ENCODE data around the gene HACE1.

DNA sequence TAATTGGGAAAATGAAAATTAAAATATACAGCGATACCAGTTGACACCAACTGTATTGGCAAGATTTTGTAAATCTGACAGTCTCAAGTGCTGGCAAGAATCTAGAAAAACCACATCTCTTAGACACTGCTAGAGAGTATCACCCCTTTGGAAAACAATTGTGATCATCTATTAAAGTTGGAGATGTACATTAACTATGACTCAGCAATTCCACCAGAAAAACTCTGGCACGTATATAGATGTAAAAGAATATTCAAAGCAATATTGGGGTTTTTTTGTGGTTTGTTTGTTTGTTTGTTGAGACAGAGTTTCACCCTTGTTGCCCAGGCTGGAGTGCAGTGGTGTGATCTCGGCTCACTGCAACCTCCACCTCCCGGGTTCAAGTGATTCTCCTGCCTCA lies 142.9 kb downstream of the HACE1 start:
- TF ChIP-seq, protein P1, sequence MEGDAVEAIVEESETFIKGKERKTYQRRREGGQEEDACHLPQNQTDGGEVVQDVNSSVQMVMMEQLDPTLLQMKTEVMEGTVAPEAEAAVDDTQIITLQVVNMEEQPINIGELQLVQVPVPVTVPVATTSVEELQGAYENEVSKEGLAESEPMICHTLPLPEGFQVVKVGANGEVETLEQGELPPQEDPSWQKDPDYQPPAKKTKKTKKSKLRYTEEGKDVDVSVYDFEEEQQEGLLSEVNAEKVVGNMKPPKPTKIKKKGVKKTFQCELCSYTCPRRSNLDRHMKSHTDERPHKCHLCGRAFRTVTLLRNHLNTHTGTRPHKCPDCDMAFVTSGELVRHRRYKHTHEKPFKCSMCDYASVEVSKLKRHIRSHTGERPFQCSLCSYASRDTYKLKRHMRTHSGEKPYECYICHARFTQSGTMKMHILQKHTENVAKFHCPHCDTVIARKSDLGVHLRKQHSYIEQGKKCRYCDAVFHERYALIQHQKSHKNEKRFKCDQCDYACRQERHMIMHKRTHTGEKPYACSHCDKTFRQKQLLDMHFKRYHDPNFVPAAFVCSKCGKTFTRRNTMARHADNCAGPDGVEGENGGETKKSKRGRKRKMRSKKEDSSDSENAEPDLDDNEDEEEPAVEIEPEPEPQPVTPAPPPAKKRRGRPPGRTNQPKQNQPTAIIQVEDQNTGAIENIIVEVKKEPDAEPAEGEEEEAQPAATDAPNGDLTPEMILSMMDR (IDR thresholded peaks at IDR 0.05) = no peak
- TF ChIP-seq POLR2AphosphoS5 (IDR thresholded peaks at IDR 0.05) = no peak
- no peak for TF ChIP-seq POLR2A (IDR thresholded peaks at IDR 0.05)
- no peak for TF ChIP-seq EP300 (IDR thresholded peaks at IDR 0.05)

Measured in sigmoid colon (tissue), 4 donors.